AG10803 (cell line): ENCODE measurements around the gene CHMP1B.

Experiments
- DNase-seq: peaks from one replicate; pipeline ENCODE4 v3.0.0; 2010; ENCODE audit warnings: low read depth
- H3K4me3 ChIP-seq: 2 replicates; pipeline ENCODE4 v1.5.1; 2011; ENCODE audit warnings: mild to moderate bottlenecking, low read length, control low read depth
- CTCF ChIP-seq: conservative IDR thresholded peaks from 2 replicates; pipeline ENCODE4 v1.5.1; 2011; ENCODE audit warnings: mild to moderate bottlenecking, low read length, control low read depth, inconsistent platforms

Gene CHMP1B

GRCh38 chr18:11899063-11899462, 47.9 kb downstream of the CHMP1B start:
- TF ChIP-seq CTCF, result no peak
- no peak for DNase-seq
- no peak overlapping the region for H3K4me3 ChIP-seq

- no peak overlapping the region for H3K4me3 ChIP-seq
- no peak for DNase-seq
- no peak for TF ChIP-seq CTCF
Observed at GRCh38 chr18:11901826-11902438, 50.7 kb downstream of the CHMP1B start.

- no peak for TF ChIP-seq CTCF
- no peak overlapping the region for H3K4me3 ChIP-seq
- peak; percentile 2 for DNase-seq
Observed at GRCh38 chr18:11902522-11903292, 51.5 kb downstream of the CHMP1B start.
